NCI-H748 (cell line): Measurements from ENCODE around the gene FOXF2.

Experiments used
- DNase-seq: peaks from one replicate; lab custom pipeline; 2025; ENCODE audit not compliant: unreplicated experiment; lab: John Stamatoyannopoulos, UW

FOXF2 gene

GRCh38 chr6:1405221-1405620 is 15.8 kb downstream of the FOXF2 start:
- no peak for DNase-seq

GRCh38 chr6:1406306-1407072 is 17.1 kb downstream of the FOXF2 start:
- DNase-seq = no peak

GRCh38 chr6:1407499-1407990 is 18.2 kb downstream of the FOXF2 start:
- DNase-seq = no peak

GRCh38 chr6:1409774-1410465 is 20.5 kb downstream of the FOXF2 start:
- DNase-seq = no peak

GRCh38 chr6:1412901-1413300 is 23.5 kb downstream of the FOXF2 start:
- no peak for DNase-seq

- DNase-seq = no peak
These were observed 26.2 kb downstream of the FOXF2 start for GRCh38 chr6:1415416-1416063.

GRCh38 chr6:1416191-1416760 is 26.9 kb downstream of the FOXF2 start:
- no peak for DNase-seq

GRCh38 chr6:1416820-1417219 is 27.4 kb downstream of the FOXF2 start:
- no peak for DNase-seq

GRCh38 chr6:1417718-1418117 is 28.3 kb downstream of the FOXF2 start:
- no peak for DNase-seq

GRCh38 chr6:1418471-1419191 is 29.3 kb downstream of the FOXF2 start:
- no peak for DNase-seq

GRCh38 chr6:1420382-1420781 is 31.0 kb downstream of the FOXF2 start:
- DNase-seq = no peak

GRCh38 chr6:1422290-1422689 is 32.9 kb downstream of the FOXF2 start:
- no peak for DNase-seq

- no peak for DNase-seq
These were observed 34.2 kb downstream of the FOXF2 start for GRCh38 chr6:1423578-1423977.

GRCh38 chr6:1424306-1424927 is 35.0 kb downstream of the FOXF2 start:
- peak; percentile 46 for DNase-seq

GRCh38 chr6:1426416-1426815 is 37.0 kb downstream of the FOXF2 start:
- no peak for DNase-seq

GRCh38 chr6:1435806-1436205 is 46.4 kb downstream of the FOXF2 start:
- no peak for DNase-seq

GRCh38 chr6:1436334-1437306 is 47.2 kb downstream of the FOXF2 start:
- DNase-seq = peak; percentile 65

GRCh38 chr6:1437553-1438406 is 48.4 kb downstream of the FOXF2 start:
- no peak for DNase-seq
